DND-41 (cell line): Measurements from ENCODE around the gene PAPPA2.
"Not testable (repeated sequence)": the region's sequence is repeated elsewhere in the genome, so short reads cannot be mapped to it uniquely, and the experiment has no call there.

ENCODE experiments used
- ATAC-seq: fragments of 200-7000 bp; cut with Tn5 transposase; 3 replicates; pipeline ENCODE4 v1.9.1; 2021; ENCODE audit warnings: low read depth; ENCODE audit not compliant: insufficient read depth
- DNase-seq: peaks from one replicate; pipeline ENCODE4 v3.0.0-alpha.2; 2020
- H2AFZ ChIP-seq: 2 replicates; pipeline ENCODE4 v1.6.0; 2012; ENCODE audit warnings: low read depth, low read length
- H3K27ac ChIP-seq: 2 replicates; pipeline ENCODE4 v1.5.1; 2012; ENCODE audit warnings: low read length, inconsistent platforms
- H3K27me3 ChIP-seq: fragments of 200-600 bp; sonication (generic); 2 replicates; pipeline ENCODE4 v1.6.0; 2012; ENCODE audit warnings: low read length, mild to moderate bottlenecking, inconsistent platforms; ENCODE audit not compliant: insufficient read depth, poor library complexity
- H3K36me3 ChIP-seq: 2 replicates; pipeline ENCODE4 v1.5.1; 2012; ENCODE audit warnings: low read length, inconsistent platforms; ENCODE audit not compliant: insufficient read depth
- H3K4me1 ChIP-seq: 2 replicates; pipeline ENCODE4 v1.5.1; 2012; ENCODE audit warnings: mild to moderate bottlenecking, low read length; ENCODE audit not compliant: insufficient read depth
- H3K4me2 ChIP-seq: 2 replicates; pipeline ENCODE4 v1.6.0; 2012; ENCODE audit warnings: mild to moderate bottlenecking, moderate library complexity, low read length, inconsistent platforms; ENCODE audit not compliant: insufficient read depth
- H3K4me3 ChIP-seq, 2 experiments: fragments of 200-600 bp in 1 of 2; shearing (Covaris generic) in 1 of 2; 2 replicates each; pipeline ENCODE4 v1.5.1; 2012 to 2016; ENCODE audit warnings: inconsistent platforms in 2 of 2, low read length in 2 of 2, mild to moderate bottlenecking in 2 of 2, low read depth in 1 of 2, moderate library complexity in 1 of 2
- H3K79me2 ChIP-seq: 2 replicates; pipeline ENCODE4 v1.6.0; 2012; ENCODE audit warnings: low read length, inconsistent platforms; ENCODE audit not compliant: insufficient read depth
- H3K9ac ChIP-seq: 2 replicates; pipeline ENCODE4 v1.6.0; 2012; ENCODE audit warnings: low read depth, mild to moderate bottlenecking, inconsistent platforms, low read length, moderate library complexity
- H3K9me3 ChIP-seq: 2 replicates; pipeline ENCODE4 v1.5.1; 2012; ENCODE audit warnings: low read length, moderate library complexity, mild to moderate bottlenecking, inconsistent platforms; ENCODE audit not compliant: insufficient read depth, severe bottlenecking
- H4K20me1 ChIP-seq: 2 replicates; pipeline ENCODE4 v1.6.0; 2012; ENCODE audit warnings: low read length; ENCODE audit not compliant: insufficient read depth
- EZH2 ChIP-seq: IDR thresholded peaks from 3 replicates; pipeline ENCODE4 v1.6.1; 2012; ENCODE audit warnings: borderline replicate concordance, low read depth, mild to moderate bottlenecking, moderate library complexity, low read length, inconsistent platforms; ENCODE audit not compliant: severe bottlenecking
- TF ChIP-seq, protein P1 (sequence below): IDR thresholded peaks from 2 replicates; pipeline ENCODE4 v1.5.1; 2012; ENCODE audit warnings: borderline replicate concordance, low read length, moderate library complexity, mild to moderate bottlenecking; ENCODE audit not compliant: poor library complexity, severe bottlenecking; ENCODE audit errors: extremely low read depth

The PAPPA2 gene

DNA sequence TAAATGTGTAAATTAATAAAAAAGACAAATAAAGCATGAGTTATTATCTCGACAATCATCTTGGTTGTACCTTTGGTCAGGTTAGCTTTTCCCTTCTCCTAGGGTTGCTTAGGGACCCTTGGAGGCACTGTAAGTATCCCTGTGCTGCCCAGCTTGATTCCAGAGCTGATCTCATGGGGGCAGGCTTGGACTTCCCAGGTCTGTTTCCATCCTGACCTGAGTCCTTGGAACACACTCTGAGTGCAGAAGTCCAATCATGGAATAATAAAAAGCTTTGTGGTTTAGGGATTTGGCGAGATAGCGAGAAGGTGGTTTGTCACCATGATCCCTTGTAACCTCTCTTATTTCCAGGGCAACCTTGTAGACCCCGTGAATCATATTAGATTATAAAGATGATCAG, 18.7 kb upstream of the PAPPA2 start:
- no peak for DNase-seq
- H3K27me3 ChIP-seq, result no peaks in the 10 kb centered on the region
- TF ChIP-seq, protein P1, sequence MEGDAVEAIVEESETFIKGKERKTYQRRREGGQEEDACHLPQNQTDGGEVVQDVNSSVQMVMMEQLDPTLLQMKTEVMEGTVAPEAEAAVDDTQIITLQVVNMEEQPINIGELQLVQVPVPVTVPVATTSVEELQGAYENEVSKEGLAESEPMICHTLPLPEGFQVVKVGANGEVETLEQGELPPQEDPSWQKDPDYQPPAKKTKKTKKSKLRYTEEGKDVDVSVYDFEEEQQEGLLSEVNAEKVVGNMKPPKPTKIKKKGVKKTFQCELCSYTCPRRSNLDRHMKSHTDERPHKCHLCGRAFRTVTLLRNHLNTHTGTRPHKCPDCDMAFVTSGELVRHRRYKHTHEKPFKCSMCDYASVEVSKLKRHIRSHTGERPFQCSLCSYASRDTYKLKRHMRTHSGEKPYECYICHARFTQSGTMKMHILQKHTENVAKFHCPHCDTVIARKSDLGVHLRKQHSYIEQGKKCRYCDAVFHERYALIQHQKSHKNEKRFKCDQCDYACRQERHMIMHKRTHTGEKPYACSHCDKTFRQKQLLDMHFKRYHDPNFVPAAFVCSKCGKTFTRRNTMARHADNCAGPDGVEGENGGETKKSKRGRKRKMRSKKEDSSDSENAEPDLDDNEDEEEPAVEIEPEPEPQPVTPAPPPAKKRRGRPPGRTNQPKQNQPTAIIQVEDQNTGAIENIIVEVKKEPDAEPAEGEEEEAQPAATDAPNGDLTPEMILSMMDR, result no peak
- TF ChIP-seq EZH2, result no peak

DNA sequence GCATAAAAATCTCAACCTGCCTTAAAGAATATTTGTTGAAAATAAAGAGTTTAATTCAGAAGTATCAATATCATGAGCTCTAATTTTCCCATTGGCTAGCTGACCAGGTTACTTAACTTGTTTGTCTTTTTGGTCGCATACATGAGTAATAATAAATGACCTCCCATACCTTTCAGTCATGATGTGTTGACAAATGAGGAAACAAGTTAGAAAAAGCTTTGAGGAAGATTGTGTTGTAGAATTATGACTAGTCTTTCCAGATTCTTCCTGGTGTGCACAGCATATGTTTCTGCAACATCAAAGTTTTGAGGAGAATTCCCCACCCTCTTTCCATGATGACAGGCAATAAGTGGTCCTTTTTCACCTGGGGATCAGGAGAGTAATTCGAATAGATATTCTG, 17.6 kb upstream of the PAPPA2 start:
- H4K20me1 ChIP-seq, result no peaks in the 10 kb centered on the region
- no peak overlapping the region for H3K4me2 ChIP-seq
- no peaks in the 10 kb centered on the region for H3K9me3 ChIP-seq
- no peaks in the 10 kb centered on the region for H3K4me1 ChIP-seq
- no peaks in the 10 kb centered on the region for H3K36me3 ChIP-seq
- no peak overlapping the region for H3K4me3 ChIP-seq
- no peaks in the 10 kb centered on the region for H3K27me3 ChIP-seq
- H2AFZ ChIP-seq, result no peak overlapping the region
- H3K27ac ChIP-seq, result no peak overlapping the region
- no peak for ATAC-seq
- H3K9ac ChIP-seq, result no peak overlapping the region
- H3K79me2 ChIP-seq, result no peaks in the 10 kb centered on the region
- no peak for TF ChIP-seq EZH2
- TF ChIP-seq, protein P1, result no peak
- no peak for DNase-seq

More for the DNA sequence above, 18.7 kb upstream of the PAPPA2 start:
- Histone ChIP-seq H2AFZ (no peak overlapping the region), H3K79me2 (no peaks in the 10 kb centered on the region), H3K27ac (no peak overlapping the region), H3K4me3 (no peak overlapping the region), H3K4me1 (no peaks in the 10 kb centered on the region), H3K4me2 (no peak overlapping the region), H3K9ac (no peak overlapping the region), H4K20me1 (no peaks in the 10 kb centered on the region), H3K9me3 (no peaks in the 10 kb centered on the region), H3K36me3 (no peaks in the 10 kb centered on the region)
- no peak for ATAC-seq

DNA sequence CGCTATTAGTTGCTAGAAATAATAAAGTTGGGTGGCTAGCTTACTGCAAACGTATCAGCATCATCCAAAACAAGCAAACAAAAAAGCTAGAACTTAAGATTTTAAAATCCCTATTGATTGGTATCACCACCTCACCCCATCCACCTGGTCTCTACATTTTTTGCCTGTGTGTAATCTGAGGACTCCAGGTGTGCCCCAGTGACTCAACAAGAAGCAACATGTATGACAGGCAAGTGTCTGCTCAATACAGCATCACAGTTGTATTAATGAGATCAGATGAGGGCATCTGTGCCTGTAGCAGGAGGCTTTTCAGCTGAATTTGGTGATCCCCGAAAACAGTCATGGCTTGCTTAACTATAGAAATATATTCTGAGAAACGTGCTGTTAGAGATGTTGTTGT, 14.6 kb upstream of the PAPPA2 start:
- Histone ChIP-seq H2AFZ (no peak overlapping the region), H3K9ac (no peak overlapping the region), H4K20me1 (no peaks in the 10 kb centered on the region), H3K4me2 (no peak overlapping the region), H3K4me3 (no peak overlapping the region), H3K79me2 (no peaks in the 10 kb centered on the region), H3K36me3 (no peaks in the 10 kb centered on the region), H3K9me3 (no peaks in the 10 kb centered on the region), H3K27ac (no peak overlapping the region), H3K4me1 (no peaks in the 10 kb centered on the region), H3K27me3 (no peaks in the 10 kb centered on the region)
- ATAC-seq (no peak), DNase-seq (no peak)
- TF ChIP-seq EZH2, result no peak
- TF ChIP-seq, protein P1, result no peak

DNA sequence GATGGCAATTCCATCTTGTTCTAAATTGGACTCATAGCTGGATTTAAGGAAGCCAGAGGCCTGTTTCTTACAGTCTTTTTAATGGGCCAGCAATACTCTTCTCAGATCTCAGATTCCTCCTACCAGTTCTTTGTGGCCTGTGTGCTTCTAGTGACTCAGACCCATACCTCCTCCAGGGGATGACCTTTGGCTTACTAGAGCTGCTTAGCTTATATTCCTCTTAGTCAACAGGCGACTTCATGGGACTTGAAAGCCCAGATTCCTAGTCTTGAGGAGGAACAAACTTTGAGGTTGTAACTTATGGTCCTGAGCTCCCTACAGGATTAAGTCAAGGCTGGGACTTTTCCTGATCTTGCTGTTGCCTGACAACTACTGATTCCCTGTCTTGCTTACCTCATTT, 12.4 kb upstream of the PAPPA2 start:
- H3K79me2 ChIP-seq, result no peaks in the 10 kb centered on the region
- H3K4me1 ChIP-seq, result no peaks in the 10 kb centered on the region
- no peaks in the 10 kb centered on the region for H3K9me3 ChIP-seq
- TF ChIP-seq, protein P1, result no peak
- TF ChIP-seq EZH2, result no peak
- no peak overlapping the region for H3K27ac ChIP-seq
- H2AFZ ChIP-seq, result no peak overlapping the region
- no peak overlapping the region for H3K9ac ChIP-seq
- H3K36me3 ChIP-seq, result no peaks in the 10 kb centered on the region
- ATAC-seq (no peak), DNase-seq (no peak)
- H3K27me3 ChIP-seq, result no peaks in the 10 kb centered on the region
- H3K4me3 ChIP-seq, result no peak overlapping the region
- no peaks in the 10 kb centered on the region for H4K20me1 ChIP-seq
- no peak overlapping the region for H3K4me2 ChIP-seq

DNA sequence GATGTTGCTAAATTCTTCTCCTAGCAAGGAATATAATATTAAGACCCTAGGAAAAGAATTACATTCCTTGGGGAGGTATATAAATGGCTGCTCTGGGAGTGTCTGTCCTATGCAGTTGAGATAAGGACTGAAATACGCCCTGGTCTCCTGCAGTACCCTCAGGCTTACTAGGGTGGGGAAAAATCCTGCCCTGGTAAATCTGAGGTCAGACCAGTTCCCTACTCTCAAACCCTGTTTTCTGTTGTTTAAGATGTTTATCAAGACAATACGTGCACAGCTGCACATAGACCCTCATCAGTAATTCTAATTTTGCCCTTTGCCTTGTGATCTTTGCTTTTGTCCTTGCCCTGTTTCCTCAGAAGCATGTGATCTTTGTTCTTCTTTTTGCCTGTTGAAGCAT, 11.2 kb upstream of the PAPPA2 start:
- H3K4me1 ChIP-seq, H3K36me3 ChIP-seq, H3K4me2 ChIP-seq, ATAC-seq, H3K9ac ChIP-seq, H4K20me1 ChIP-seq, H3K79me2 ChIP-seq, H3K4me3 ChIP-seq, H2AFZ ChIP-seq, H3K27me3 ChIP-seq, H3K9me3 ChIP-seq, DNase-seq, H3K27ac ChIP-seq: not testable (repeated sequence)
